HG02852 (cell line): Measurements from ENCODE around the gene KIF16B.
"Not testable (repeated sequence)": the region's sequence is repeated elsewhere in the genome, so short reads cannot be mapped to it uniquely, and the experiment has no call there.

ENCODE experiments used
- ATAC-seq: cut with Tn5 transposase; IDR thresholded peaks from one replicate; pipeline ENCODE4 v1.9.1; 2021; ENCODE audit warnings: mild to moderate bottlenecking, moderate library complexity; ENCODE audit not compliant: unreplicated experiment

Gene KIF16B

GRCh38 chr20:16270314-16270931, 302.8 kb downstream of the KIF16B start:
- no peak for ATAC-seq

GRCh38 chr20:16267526-16267925, 305.7 kb downstream of the KIF16B start:
- ATAC-seq: no peak

GRCh38 chr20:16265334-16265733, 307.9 kb downstream of the KIF16B start:
- no peak for ATAC-seq

DNA sequence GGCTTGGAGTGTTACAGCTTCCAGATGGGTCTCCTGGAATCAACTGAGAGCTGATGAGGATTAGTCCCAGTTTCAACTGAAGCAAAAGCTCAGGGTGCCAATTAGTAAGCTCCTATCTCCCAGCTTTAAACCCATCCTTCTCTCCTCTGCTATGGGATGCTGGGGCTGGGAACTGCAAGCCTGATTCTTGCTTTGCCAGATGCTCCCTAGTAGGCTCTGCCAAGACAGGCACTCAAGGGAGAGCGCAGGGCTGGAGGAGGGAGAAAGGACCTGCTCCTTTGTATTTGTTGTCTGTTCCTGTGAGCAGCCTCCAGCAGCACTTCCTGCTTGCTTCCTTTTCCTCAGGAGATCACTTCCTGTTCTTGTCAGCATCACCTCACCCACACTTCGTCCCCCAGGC, 309.7 kb downstream of the KIF16B start:
- no peak for ATAC-seq

GRCh38 chr20:16262594-16262993, 310.7 kb downstream of the KIF16B start:
- no peak for ATAC-seq

DNA sequence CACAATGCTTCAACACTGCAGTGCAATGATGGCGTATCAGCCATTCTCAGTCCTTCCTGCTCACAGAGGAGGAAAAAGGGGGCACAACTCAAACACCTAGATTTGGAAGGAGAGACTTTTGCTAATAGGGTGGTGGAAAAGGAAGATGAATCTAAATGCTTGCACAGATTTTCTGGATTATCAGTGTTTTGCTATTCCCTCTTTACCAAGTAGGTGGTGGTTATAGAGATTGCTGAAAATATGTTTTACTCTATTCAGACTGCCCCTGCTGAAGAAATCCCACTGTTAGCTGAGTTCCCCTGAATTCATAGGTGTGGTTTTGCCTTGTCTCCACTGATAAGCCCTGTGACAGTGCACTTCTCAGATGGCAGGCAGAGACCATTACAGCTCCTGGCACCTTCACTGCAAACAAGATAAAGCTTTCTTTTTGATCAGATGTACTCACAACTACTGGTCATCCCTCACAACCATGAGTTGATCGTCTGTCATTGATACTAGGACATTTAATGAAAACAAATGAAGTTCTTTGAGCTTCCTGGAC, 311.4 kb downstream of the KIF16B start:
- no peak for ATAC-seq

DNA sequence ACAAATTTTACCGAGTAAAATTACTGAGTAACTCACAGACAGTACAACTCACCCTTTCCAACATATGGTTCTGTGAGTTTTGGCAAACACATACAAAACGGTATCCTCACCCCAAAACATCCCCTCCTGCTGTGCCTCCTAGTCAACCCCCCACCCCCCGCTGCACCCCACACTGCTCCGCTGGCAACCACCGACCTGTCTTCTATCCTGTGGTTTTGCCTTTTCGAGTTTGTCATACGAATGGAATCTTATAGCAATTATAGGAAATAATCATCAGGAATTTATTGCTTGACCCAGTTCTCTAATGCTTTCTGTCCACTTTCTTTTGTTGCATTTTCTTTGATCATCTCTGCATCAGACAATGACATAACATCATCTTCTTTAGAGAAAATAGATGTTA, 312.3 kb downstream of the KIF16B start:
- no peak for ATAC-seq

GRCh38 chr20:16260133-16260532, 313.1 kb downstream of the KIF16B start:
- not testable (repeated sequence) for ATAC-seq

- no peak for ATAC-seq
Measured at GRCh38 chr20:16258766-16259165, 314.5 kb downstream of the KIF16B start.

GRCh38 chr20:16257813-16258430, 315.3 kb downstream of the KIF16B start:
- no peak for ATAC-seq

DNA sequence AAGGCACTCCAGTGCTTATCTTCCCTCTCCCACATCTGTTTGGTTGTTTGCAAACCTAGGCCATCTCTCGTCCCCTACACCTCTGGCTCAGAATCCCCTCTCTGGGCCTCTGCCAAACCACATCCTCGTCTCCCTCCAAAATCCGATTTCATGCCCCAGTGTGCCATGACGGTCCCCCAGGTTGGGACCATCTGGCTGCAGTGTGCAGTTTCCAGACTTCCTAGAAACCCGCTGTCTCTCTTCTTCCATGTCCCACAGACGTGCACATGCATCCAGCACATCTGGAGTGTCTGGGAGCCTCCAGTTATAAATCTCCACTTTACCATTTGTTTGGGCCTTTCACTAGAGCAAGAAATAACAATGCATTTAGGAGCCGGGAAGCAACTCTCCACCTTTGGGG, 316.2 kb downstream of the KIF16B start:
- ATAC-seq: no peak

DNA sequence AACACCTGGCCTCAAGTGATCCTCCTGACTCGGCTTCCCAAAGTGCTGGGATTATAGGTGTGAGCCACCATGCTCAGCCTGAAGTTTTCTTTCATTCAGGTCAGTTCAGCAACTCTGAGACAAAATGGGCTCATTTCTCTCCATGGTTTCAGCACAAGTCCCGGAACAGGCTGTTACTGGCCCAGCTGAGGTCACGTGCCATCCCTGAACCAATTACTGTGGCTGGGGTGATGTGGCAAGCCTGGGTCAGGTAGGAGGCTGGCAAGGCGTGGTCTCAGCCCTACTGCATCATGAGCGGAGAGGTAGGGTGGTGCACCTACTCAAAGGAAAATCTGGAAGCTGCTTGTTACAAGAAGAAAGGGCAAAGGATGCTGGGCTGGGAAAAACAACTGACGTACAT, 326.4 kb downstream of the KIF16B start:
- no peak for ATAC-seq

- ATAC-seq: no peak
Measured at GRCh38 chr20:16246291-16246690, 327.0 kb downstream of the KIF16B start.

DNA sequence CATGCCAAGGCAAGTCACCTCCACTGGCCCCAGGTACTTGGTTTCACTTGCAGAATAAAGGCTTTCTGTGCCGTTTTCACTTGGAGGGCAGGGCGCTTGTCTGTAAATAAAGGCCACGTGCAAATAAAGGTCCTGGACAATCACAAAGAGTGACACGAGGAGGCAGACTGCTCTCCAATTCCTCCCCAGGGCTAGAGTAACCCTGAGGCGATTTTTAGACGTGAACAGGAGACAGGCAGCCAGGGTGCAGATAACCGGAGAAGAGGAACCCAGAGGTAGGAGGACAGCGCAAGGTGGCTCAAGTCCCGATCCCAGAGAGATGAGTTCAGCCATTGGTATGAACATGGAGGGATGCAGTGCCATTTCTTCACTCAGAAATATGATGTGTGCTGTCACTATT, 327.4 kb downstream of the KIF16B start:
- ATAC-seq: no peak

DNA sequence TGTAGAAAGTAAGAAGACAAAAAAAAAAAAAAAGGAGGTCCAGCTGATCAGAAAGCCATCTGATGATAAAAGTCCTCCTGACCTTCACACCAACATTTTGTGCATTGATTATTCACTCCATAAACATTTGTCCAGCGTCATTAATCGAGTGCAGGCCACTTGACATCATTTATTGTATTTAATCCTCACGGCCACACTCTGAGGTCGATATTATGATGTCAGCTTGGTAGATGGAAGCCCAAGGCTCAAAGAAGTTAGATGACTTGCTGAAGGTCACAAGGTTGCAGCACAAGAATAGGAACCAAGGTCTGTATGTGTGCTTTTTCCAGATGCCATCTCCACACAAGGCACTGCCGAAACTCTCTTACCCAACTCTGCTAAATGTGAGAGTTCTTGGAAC, 328.4 kb downstream of the KIF16B start:
- no peak for ATAC-seq

DNA sequence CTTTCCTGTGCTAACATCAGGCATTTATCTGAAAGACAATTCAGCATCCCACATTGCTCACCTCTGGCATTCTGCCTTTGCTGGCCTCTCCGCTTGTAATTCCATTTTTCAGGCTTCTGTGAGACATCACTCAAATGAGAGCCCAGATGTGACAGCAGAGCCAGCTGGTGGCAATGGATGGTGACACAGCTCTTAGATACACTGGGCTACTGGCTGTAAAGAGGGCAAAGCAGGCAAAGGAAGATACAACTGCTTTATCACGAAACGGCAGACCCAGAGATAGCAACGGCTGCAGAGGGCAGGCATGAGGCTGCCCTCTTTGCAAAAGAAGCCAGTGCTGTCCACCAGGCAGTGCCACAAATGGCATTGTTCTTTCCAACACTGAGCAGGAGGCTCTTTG, 329.8 kb downstream of the KIF16B start:
- ATAC-seq: no peak

GRCh38 chr20:16241911-16242310, 331.3 kb downstream of the KIF16B start:
- ATAC-seq: no peak

DNA sequence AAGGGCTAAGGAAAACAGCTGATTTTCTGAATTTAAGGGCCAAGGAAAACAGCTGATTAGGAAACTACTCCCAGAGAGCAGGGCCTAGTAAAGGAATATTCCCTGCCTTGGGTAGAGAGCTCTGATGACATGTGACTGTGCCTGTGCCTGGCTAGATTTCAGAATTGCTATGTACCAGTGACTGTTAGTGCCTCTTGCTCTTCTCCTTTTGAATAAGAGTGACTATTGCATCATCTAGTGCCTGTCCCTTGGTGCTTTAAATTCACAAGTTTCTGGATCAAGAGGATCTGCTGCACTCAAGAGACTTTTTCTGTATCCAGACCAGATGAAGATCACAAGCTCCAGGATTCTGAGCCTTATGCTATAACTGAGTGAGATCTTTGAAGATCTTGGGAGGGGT, 332.9 kb downstream of the KIF16B start:
- ATAC-seq: no peak

GRCh38 chr20:16236589-16237241, 336.5 kb downstream of the KIF16B start:
- no peak for ATAC-seq

- ATAC-seq: no peak
Measured at GRCh38 chr20:16230402-16230801, 342.8 kb downstream of the KIF16B start.

- ATAC-seq: no peak
Measured at GRCh38 chr20:16229813-16230212, 343.4 kb downstream of the KIF16B start.

DNA sequence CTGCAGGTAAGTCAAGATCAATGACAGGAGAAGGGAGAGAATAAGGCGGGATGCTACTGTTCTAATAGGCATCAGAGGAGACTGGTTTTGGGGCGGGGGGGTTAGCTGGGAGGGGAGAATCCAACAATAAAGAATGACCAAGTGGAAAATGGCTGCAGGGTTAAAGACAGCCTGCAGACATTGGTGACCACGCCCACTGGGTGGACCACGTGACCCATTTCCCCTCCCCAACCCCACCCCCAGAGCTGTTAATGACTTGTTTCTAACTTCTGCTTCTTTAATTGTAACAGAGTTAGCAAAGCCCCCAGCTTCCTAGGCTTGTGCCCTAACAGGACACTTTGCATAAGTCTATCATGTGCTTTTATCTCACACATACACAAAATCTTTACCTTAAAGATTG, 344.5 kb downstream of the KIF16B start:
- no peak for ATAC-seq
